Stimulated activated naive B cell treated with anti-CD40 and anti-IgM and Interleukin-4, amounts not matched to agents 10 μg/mL and 1 μg/mL and 100 μg/mL, for 72 hours (primary cell): Measurements from ENCODE around the gene PCDHA7.
"Not testable (repeated sequence)": the region's sequence is repeated elsewhere in the genome, so short reads cannot be mapped to it uniquely, and the experiment has no call there.

ENCODE experiments used
- ATAC-seq, 2 donors: fragments of 150-1000 bp; cut with Tn5 transposase; replicated peaks; 2 replicates each; pipeline ENCODE4 v1.10.0; 2021; ENCODE audit warnings: moderate library complexity in 1 of 2
- DNase-seq: peaks from one replicate; pipeline ENCODE4 v3.0.0; 2021
- H3K27ac Mint-ChIP-seq: one replicate; pipeline ENCODE4 v1.8.0; 2022; ENCODE audit warnings: mild to moderate bottlenecking, mixed read lengths
- H3K27me3 Mint-ChIP-seq, 2 donors: one replicate each; pipeline ENCODE4 v1.8.0; 2022; ENCODE audit warnings: mixed read lengths in 2 of 2
- H3K36me3 Mint-ChIP-seq, 2 donors: one replicate each; pipeline ENCODE4 v1.8.0; 2022; ENCODE audit warnings: mixed read lengths in 2 of 2, mild to moderate bottlenecking in 1 of 2
- H3K4me1 Mint-ChIP-seq, 2 donors: one replicate each; pipeline ENCODE4 v1.8.0; 2022; ENCODE audit warnings: mixed read lengths in 2 of 2, mild to moderate bottlenecking in 1 of 2
- H3K4me3 Mint-ChIP-seq, 2 donors: one replicate each; pipeline ENCODE4 v1.8.0; 2022; ENCODE audit warnings: mild to moderate bottlenecking in 2 of 2, mixed read lengths in 2 of 2, moderate library complexity in 1 of 2
- H3K9me3 Mint-ChIP-seq, 2 donors: one replicate each; pipeline ENCODE4 v1.8.0; 2022; ENCODE audit warnings: mixed read lengths in 2 of 2, mild to moderate bottlenecking in 1 of 2

The PCDHA7 gene

DNA sequence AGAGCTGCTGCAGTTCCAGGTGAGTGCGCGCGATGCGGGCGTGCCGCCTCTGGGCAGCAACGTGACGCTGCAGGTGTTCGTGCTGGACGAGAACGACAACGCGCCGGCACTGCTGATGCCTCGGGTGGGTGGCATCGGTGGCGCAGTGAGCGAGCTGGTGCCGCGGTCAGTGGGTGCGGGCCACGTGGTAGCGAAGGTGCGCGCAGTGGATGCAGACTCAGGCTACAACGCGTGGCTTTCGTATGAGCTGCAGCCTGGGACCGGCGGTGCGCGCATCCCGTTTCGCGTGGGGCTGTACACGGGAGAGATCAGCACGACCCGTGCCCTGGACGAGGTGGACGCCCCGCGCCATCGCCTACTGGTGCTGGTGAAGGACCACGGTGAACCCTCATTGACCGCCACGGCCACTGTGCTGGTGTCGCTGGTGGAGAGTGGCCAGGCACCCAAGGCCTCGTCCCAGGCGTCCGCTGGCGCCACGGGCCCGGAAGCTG is 31.2 kb upstream of the PCDHA7 start:
- no peak for ATAC-seq
- no peaks in the 10 kb centered on the region for H3K4me1 Mint-ChIP-seq
- no peak for DNase-seq
- peaks cover 23 to 36% of the 10 kb centered on the region in 2 donors for H3K27me3 Mint-ChIP-seq
- H3K27ac Mint-ChIP-seq: peak overlapping the region; percentile 25
- peaks cover 9 to 10% of the 10 kb centered on the region in 2 donors for H3K9me3 Mint-ChIP-seq
- H3K36me3 Mint-ChIP-seq: peaks cover 0 to 2% of the 10 kb centered on the region in 2 donors
- H3K4me3 Mint-ChIP-seq: no peak overlapping the region

- Mint-ChIP-seq H3K27ac (no peak within 1 kb of the TSS), H3K27me3 (peaks cover 18 to 36% of the 10 kb centered on the region in 2 donors), H3K36me3 (peaks cover 2 to 3% of the 10 kb centered on the region in 2 donors), H3K4me1 (no peaks in the 10 kb centered on the region), H3K9me3 (peaks cover 15 to 21% of the 10 kb centered on the region in 2 donors), H3K4me3 (peak within 1 kb of the TSS in 1 of 2 donors; percentile 10)
- no peak for ATAC-seq
- no peak for DNase-seq
These were observed 27.0 kb upstream of the PCDHA7 start, which contains the start of gene PCDHA4 for GRCh38 chr5:140806834-140807775. Gene PCDHA4, plus strand, starts transcription at chr5:140807068.

DNA sequence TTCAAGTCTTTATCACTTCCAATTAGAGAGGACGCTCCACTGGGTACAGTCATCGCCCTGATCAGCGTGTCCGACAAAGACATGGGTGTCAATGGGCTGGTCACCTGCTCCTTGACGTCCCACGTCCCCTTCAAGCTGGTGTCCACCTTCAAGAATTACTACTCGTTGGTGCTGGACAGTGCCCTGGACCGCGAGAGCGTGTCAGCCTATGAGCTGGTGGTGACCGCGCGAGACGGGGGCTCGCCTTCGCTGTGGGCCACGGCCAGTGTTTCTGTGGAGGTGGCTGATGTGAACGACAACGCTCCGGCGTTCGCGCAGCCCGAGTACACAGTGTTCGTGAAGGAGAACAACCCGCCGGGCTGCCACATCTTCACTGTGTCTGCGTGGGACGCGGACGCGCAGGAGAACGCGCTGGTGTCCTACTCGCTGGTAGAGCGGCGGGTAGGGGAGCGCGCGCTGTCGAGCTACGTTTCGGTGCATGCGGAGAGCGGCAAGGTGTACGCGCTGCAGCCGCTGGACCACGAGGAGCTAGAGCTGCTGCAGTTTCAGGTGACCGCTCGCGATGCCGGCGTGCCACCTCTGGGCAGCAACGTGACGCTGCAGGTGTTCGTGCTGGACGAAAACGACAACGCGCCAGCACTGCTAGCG is 25.7 kb upstream of the PCDHA7 start:
- not testable (repeated sequence) for ATAC-seq, H3K36me3 Mint-ChIP-seq, DNase-seq, H3K27ac Mint-ChIP-seq, H3K4me3 Mint-ChIP-seq, H3K4me1 Mint-ChIP-seq
- Mint-ChIP-seq H3K27me3 (peaks cover 28 to 36% of the 10 kb centered on the region in 2 donors), H3K9me3 (peaks cover 23% of the 10 kb centered on the region in 2 donors)

- Mint-ChIP-seq H3K27ac (no peak overlapping the region), H3K9me3 (peaks cover 22 to 23% of the 10 kb centered on the region in 2 donors), H3K36me3 (peaks cover 2 to 3% of the 10 kb centered on the region in 2 donors), H3K4me3 (no peak overlapping the region), H3K4me1 (no peaks in the 10 kb centered on the region), H3K27me3 (peaks cover 26 to 33% of the 10 kb centered on the region in 2 donors)
- no peak for ATAC-seq
- DNase-seq: no peak
These were observed 25.2 kb upstream of the PCDHA7 start for GRCh38 chr5:140808889-140809291.

DNA sequence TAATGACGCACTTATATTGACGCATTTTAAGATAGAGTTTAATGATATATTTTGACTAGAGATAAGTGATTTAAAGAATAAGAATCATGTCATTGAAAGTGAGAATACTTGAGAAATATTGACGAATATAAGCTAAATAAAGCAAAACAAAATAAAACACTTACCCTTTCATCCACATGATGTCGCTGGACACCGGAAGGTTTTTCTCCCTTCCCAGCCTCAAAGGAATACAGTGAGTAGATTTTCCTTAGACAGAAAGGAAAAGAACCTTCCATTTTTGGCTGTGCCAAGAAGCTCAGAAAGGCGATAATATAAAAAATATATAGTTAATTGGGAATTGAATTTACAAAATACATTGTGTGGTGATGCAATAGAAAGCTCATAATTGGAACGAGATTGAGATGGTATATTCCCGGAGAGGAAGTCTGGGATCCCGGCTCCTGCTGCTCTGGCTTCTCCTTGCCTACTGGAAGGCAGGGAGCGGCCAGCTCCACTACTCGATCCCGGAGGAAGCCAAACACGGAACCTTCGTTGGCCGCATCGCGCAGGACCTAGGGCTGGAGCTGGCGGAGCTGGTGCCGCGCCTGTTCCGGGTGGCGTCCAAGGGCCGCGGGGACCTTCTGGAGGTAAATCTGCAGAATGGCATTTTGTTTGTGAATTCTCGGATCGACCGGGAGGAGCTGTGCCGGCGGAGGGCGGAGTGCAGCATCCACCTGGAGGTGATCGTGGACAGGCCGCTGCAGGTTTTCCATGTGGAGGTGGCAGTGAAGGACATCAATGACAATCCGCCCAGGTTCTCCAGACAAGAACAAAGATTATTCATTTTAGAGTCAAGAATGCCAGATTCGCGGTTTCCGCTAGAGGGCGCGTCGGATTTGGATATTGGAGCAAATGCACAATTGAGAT is 12.4 kb upstream of the PCDHA7 start, which contains the start of gene PCDHA5:
TSS of gene PCDHA5 (plus strand) at position 239 of the 906 bp plus-strand sequence.
- Mint-ChIP-seq H3K9me3 (peaks cover 4 to 8% of the 10 kb centered on the region in 2 donors), H3K36me3 (peaks cover 0 to 4% of the 10 kb centered on the region in 2 donors), H3K27ac (no peak within 1 kb of the TSS), H3K4me1 (no peaks in the 10 kb centered on the region), H3K27me3 (peaks cover 10 to 20% of the 10 kb centered on the region in 2 donors), H3K4me3 (no peak within 1 kb of the TSS)
- ATAC-seq (no peak), DNase-seq (no peak)

DNA sequence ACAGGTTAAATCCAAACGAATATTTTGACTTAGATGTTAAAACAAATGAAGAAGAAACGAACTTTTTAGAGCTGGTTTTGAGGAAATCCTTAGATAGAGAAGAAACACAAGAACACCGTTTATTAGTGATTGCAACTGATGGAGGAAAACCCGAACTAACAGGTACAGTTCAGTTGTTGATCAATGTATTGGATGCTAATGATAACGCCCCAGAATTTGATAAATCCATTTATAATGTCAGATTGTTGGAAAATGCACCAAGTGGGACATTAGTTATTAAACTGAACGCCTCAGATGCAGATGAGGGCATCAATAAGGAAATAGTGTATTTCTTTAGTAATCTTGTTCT is 11.8 kb upstream of the PCDHA7 start:
- ATAC-seq: no peak
- Mint-ChIP-seq H3K27ac (no peak overlapping the region), H3K27me3 (peaks cover 16 to 24% of the 10 kb centered on the region in 2 donors), H3K9me3 (peaks cover 6 to 11% of the 10 kb centered on the region in 2 donors), H3K4me3 (no peak overlapping the region), H3K36me3 (peaks cover 2 to 4% of the 10 kb centered on the region in 2 donors), H3K4me1 (no peaks in the 10 kb centered on the region)
- no peak for DNase-seq

DNA sequence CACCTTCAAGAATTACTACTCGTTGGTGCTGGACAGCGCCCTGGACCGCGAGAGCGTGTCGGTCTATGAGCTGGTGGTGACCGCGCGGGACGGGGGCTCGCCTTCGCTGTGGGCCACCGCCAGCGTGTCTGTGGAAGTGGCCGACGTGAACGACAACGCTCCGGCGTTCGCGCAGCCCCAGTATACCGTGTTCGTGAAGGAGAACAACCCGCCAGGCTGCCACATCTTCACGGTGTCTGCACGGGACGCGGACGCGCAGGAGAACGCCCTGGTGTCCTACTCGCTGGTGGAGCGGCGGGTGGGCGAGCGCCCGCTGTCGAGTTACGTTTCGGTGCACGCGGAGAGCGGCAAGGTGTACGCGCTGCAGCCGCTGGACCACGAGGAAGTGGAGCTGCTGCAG is 11.1 kb upstream of the PCDHA7 start:
- not testable (repeated sequence) for H3K4me1 Mint-ChIP-seq, DNase-seq, H3K27ac Mint-ChIP-seq, ATAC-seq, H3K36me3 Mint-ChIP-seq, H3K4me3 Mint-ChIP-seq
- peaks cover 20 to 27% of the 10 kb centered on the region in 2 donors for H3K27me3 Mint-ChIP-seq
- H3K9me3 Mint-ChIP-seq: peaks cover 6 to 11% of the 10 kb centered on the region in 2 donors

GRCh38 chr5:140823475-140823874 is 10.6 kb upstream of the PCDHA7 start:
- Mint-ChIP-seq H3K36me3 (peaks cover 2 to 6% of the 10 kb centered on the region in 2 donors), H3K4me3 (no peak overlapping the region), H3K27me3 (peaks cover 25 to 30% of the 10 kb centered on the region in 2 donors), H3K9me3 (peaks cover 7 to 11% of the 10 kb centered on the region in 2 donors), H3K4me1 (no peaks in the 10 kb centered on the region), H3K27ac (no peak overlapping the region)
- DNase-seq: no peak
- ATAC-seq: no peak

- Mint-ChIP-seq H3K9me3 (peaks cover 9% of the 10 kb centered on the region in 2 donors), H3K4me1 (no peaks in the 10 kb centered on the region), H3K27me3 (peaks cover 26 to 43% of the 10 kb centered on the region in 2 donors), H3K4me3 (no peak within 1 kb of the TSS), H3K36me3 (peaks cover 2 to 5% of the 10 kb centered on the region in 2 donors), H3K27ac (peak within 1 kb of the TSS; percentile 56)
- DNase-seq: no peak
- no peak for ATAC-seq
These were observed 6.2 kb upstream of the PCDHA7 start, which contains the start of gene PCDHA6 for GRCh38 chr5:140827704-140828361. Gene PCDHA6, plus strand, starts transcription at chr5:140827960. Its CDS starts 132 bp downstream, at chr5:140828092.

GRCh38 chr5:140828362-140828737 is 5.7 kb upstream of the PCDHA7 start:
- Mint-ChIP-seq H3K4me3 (no peak overlapping the region), H3K27me3 (peaks cover 30 to 46% of the 10 kb centered on the region in 2 donors), H3K27ac (peak overlapping the region; percentile 56), H3K9me3 (peaks cover 12% of the 10 kb centered on the region in 2 donors), H3K4me1 (no peaks in the 10 kb centered on the region), H3K36me3 (peaks cover 5% of the 10 kb centered on the region in 2 donors)
- DNase-seq (no peak), ATAC-seq (no peak)

GRCh38 chr5:140829511-140830501 is 4.3 kb upstream of the PCDHA7 start:
- H3K27ac Mint-ChIP-seq, H3K36me3 Mint-ChIP-seq, H3K4me3 Mint-ChIP-seq, H3K4me1 Mint-ChIP-seq, ATAC-seq, DNase-seq: not testable (repeated sequence)
- Mint-ChIP-seq H3K9me3 (peaks cover 16 to 17% of the 10 kb centered on the region in 2 donors), H3K27me3 (peaks cover 35 to 58% of the 10 kb centered on the region in 2 donors)

GRCh38 chr5:140834439-140835008 is 455 bp downstream of the PCDHA7 start:
- ATAC-seq: not testable (repeated sequence)

More at GRCh38 chr5:140834439-140835008, 455 bp downstream of the PCDHA7 start:
- H3K9me3 Mint-ChIP-seq: peaks cover 16 to 17% of the 10 kb centered on the region in 2 donors
- not testable (repeated sequence) for H3K4me3 Mint-ChIP-seq, H3K4me1 Mint-ChIP-seq, DNase-seq
- peak overlapping the region; percentile 73 for H3K27ac Mint-ChIP-seq
- H3K36me3 Mint-ChIP-seq: peaks cover 2 to 11% of the 10 kb centered on the region in 2 donors
- H3K27me3 Mint-ChIP-seq: peaks cover 19 to 34% of the 10 kb centered on the region in 2 donors
